NCI-H1048 (cell line): ENCODE measurements around the gene UBA1.

Source experiments
- DNase-seq: peaks from one replicate; lab custom pipeline; 2025; lab: John Stamatoyannopoulos, UW

UBA1 gene

DNA sequence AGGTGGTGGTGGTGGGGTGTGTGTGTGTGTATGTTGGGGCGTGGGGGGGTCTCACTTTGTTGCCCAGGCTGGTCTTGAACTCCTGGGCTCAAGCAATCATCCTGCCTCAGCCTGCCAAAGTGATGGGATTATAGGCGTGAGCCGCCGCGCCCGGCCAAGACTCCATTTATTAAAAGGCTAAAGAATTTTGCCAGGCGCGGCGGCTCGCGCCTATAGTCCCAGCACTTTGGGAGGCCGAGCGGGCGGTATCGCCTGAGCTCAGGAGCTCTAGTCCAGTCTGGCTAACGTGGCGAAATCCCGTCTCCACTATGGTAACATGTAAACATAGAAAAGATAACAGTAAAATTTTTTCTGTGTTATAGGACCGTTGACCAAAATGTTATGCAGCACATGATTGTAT lies 3.7 kb upstream of the UBA1 start:
- no peak for DNase-seq

DNA sequence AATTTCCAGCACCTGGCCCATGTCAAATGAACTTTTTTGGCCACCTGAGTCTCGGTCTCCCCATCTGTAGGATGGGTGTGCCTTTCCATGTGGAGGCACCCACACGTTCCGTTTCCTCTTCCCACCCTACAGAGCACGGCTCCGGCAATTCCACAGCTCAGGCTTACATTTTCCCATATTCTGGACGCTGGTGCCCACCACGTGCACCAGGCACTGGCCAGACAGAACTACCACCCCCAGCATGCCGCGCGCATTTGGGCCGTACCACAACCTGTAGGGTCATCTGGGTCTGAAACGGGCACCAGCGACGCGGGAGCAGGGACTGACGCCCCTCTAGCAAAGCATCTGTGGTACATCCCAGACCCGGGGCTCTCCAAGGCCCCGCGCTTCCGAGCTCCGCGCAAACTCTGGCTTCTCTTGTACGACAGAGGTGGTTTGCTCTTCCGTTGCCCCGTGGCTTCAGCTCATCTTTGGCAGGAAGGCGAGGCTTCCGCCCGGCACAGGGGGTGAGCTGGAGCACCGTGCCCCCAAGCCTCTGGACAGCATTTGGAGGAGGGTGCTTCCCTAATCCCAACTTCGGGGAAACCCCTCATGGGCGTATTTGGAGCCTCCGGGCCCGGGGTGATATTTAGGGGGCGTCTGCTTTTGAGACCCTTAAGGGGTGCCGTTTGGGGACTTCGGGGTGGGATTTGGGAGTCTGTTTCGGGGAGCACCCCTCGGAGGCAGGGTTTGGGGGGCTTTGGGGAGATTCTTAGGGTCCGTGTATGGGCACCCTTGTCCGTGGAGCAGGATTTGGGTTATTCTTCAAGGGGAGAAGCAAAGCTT lies 3.0 kb upstream of the UBA1 start:
- peak; percentile 75 for DNase-seq

DNA sequence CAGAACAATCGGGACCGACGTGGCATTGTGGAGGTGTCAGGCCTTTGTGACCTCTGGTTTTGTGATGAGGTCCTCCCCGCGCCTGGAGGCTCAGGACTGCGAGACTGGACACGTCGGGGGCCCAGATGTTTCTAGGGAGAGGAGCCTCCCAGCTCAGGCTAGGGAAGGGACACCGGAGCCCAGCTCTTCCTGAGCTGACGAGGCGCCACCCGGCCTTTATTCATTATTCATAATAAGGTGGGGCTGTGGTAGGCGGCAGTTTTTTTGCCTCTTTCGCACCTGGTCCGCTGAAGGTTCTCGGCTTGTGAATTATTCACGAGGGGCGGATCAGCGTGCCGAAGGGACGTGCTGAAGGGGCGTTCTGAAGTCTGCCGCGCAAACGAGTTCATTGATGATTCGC lies 2.3 kb upstream of the UBA1 start:
- DNase-seq = no peak

DNA sequence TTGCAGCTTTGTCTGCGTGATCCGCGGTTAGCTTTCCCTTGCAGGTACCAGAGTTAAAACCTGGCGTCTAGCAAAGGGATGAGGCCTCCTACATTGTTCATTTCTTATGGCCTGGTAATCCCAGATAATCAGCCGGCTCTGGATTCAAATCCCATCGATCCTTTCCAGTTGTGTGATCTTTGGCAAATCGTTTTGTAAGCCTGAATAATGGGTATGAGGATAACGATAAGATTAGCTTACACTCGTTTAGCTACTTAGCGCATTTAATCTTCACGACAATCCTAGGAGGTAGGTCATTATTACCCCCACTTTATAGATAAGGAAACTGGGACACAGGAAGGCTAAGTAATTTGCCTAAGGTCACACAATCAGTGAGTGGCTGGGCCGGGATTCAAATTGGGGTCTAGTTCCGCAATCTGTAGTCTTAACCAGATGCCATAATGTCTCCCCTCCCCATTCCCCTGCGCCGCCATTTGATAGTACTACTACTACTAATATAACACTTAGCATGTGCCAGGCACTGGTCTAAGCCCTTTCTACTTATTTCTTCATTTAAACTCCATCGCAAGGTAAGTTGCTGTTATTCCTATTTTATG lies 1.7 kb upstream of the UBA1 start:
- no peak for DNase-seq

DNA sequence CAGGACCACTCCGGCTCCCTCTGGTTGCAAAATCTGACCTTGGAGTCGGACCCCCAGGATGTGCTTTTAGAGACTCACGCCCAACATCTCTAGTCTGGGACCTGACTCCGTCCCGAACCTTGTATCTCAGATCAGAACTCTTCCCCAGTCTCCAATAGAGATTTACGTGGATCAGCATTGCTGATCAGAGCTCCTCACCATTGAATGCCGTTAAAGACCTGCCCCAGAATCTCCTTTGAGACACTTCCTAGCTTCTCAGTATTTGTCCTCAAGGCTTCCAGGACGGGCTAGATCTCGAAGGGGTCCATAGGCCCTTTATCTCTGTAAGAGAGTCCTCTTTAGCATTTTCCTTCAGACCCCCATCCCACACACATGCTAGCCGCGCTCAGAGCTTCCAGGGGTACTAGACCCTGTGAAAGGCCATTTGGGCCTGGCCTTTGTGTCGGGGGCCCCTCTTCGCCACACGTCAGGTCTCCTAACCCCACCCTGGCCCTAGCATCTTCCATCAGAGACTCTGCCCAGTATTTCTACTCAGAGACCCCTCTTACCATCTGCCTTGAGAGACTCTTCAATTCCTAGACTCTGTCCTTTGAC lies 662 bp downstream of the UBA1 start:
- DNase-seq = no peak

DNA sequence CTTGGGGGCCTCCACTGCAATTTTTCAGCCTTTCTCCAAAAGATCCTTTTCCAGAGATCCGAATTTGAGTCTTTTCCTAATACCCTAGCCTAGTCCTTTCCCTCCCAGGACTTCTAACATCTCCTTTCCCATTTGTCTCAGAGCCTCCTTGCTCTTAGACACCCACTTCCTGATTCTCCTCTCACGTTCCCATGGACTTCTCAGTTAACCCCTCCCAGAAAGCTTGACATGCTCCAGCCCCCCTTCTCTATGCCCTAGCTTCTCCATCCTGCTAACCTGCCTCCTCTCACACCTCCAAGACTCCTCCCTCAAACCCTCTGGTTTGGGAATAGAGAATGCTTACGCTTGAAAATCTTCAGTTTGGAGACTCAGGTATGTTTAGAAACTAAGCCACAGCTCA lies 2.5 kb downstream of the UBA1 start:
- no peak for DNase-seq

DNA sequence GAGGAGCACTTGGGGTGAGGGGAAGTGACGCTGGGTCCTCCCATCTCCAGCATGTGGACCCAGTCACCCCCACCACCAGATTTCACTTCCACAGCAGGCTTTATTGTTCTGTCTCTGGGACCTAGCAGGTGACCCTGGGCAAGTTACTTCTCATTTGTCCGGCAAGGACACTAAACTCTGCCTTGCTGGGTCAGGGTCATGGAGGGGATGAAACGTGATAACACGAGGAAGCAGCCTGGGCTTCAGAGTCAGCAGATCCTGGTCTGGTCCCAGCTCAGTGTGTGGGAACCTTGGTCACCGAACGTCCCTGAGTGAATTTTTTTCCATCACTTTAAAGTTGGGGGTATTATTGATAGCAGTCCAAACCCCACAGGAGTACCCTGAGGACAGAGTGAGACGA lies 3.9 kb downstream of the UBA1 start:
- DNase-seq = no peak

DNA sequence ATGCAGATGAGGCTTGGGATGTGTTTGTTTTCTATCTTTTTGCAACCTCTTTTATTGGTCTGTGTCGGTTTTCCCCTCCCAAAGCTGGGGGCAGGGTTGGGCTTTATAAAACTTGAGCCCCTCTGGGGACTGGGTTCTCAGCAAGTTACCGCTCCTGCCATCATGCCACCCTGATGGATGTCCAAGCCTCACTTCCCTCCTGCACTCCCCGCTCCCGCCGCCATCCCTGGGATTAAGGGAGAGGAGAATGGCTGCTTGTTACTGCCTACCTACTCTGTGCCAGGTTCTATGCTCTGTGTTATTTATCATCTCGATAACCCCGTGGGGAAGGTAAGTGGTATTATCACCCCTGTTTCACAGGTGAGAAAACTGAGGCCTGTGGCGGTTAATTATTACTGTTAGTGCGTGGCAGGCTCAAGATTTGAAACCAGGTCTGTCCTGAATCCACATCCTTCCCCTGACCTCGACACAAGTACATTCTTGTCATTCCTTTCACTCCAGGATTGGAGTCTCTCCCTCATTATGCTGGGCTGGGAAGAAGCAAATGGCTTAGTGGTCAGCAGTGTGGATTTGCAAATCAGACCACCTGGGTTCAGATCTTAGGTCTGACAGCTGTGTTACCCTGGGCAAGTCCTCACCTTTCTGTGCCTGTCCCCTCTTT lies 4.5 kb downstream of the UBA1 start:
- no peak for DNase-seq

DNA sequence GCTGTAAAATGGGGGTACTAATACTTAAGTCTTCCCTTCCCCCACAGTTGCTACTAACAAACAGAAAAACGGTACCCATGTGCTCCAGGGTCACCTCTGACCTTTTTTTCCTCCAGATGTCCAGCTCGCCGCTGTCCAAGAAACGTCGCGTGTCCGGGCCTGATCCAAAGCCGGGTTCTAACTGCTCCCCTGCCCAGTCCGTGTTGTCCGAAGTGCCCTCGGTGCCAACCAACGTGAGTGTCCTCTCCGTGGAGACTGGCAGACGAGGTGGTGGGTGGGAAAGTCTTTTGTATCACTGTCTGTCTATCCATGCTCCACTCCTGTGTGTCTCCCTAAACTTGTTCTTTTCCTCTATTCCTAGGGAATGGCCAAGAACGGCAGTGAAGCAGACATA lies 5.1 kb downstream of the UBA1 start:
- DNase-seq = no peak

DNA sequence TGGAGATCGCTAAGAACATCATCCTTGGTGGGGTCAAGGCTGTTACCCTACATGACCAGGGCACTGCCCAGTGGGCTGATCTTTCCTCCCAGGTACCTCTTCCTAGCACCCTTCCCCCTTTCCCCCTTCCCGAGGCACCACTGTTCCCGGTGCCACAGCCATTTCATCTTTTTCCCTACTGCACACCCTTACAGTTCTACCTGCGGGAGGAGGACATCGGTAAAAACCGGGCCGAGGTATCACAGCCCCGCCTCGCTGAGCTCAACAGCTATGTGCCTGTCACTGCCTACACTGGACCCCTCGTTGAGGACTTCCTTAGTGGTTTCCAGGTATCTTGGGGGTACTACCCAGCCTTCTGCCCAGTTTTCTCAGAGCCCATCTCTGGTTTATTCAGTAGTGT lies 5.7 kb downstream of the UBA1 start:
- no peak for DNase-seq

DNA sequence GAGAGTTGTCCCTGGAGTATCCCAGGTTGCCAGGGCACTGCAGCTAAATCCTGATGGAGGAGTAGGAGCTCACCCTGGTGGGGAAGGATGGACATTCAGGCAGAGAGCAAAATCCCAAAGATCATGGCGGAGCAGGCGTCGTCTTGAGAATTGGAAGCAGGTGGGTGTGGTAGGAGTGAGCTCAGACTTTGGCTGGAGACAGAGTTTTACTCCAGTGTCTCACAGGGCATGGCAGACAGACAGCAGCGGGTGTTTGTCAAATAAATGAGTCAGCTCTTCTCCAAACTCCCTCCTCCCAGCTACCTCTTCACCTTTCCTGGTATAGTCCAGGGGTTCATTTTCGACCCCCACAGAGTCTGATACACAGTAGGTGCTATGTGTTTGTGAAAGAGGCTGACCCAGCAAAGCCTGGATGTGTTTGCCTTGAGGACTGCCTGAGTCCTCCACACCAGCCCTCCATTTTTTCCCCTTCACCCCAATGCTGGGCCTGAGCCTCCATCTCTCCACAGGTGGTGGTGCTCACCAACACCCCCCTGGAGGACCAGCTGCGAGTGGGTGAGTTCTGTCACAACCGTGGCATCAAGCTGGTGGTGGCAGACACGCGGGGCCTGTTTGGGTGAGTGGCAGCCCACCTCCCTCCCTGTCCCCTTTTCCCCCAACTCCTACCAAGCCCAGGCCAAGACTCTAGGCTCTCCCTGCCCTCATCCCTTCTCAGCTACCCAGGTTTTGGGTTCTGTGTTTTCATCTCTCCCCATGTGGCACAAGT lies 6.9 kb downstream of the UBA1 start:
- DNase-seq = no peak

DNA sequence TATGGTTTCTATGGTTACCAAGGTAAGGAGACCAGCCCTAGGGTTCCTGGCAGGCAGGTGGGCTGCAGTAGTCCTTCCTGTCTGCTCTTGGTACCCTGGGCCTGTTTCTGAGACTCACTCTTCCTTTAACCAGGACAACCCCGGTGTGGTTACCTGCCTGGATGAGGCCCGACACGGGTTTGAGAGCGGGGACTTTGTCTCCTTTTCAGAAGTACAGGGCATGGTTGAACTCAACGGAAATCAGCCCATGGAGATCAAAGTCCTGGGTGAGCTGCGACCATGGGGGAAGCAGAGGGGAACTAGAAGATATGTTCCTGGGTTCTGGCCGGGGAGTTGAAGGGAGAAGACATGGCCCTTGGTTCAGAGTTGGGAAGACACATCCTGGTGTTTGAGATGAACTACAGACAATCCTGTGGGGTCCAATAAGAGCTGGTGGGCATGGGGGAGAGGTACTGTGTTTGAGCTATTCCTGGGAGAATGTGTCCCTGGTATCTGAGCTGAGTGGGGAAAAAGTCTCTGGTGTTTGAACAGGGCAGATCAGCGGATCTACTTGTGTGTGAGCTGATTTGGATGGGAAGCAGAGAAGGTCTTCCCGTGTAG lies 7.8 kb downstream of the UBA1 start:
- no peak for DNase-seq

DNA sequence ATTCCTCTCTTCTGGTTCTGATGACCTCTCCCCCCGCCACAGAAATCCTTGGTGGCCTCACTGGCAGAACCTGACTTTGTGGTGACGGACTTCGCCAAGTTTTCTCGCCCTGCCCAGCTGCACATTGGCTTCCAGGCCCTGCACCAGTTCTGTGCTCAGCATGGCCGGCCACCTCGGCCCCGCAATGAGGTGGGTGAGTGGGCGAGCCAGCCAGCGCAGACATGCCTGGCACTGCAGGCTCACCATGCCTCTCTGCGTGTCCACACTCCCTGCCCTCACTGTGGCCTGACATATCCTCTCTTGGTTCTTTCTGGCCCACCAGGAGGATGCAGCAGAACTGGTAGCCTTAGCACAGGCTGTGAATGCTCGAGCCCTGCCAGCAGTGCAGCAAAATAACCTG lies 8.7 kb downstream of the UBA1 start:
- DNase-seq = no peak

DNA sequence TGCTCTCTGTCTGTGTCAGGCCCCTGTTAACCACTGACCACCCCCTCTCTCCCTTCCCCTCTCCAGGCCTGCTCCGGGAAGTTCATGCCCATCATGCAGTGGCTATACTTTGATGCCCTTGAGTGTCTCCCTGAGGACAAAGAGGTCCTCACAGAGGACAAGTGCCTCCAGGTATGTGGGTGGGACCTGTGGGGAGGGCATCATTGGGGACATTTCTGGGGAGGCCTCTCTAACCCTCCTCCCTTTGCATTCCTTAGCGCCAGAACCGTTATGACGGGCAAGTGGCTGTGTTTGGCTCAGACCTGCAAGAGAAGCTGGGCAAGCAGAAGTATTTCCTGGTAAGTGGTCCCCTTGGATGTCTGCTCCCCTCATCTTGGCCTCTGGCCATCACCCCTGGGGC lies 9.2 kb downstream of the UBA1 start:
- DNase-seq = no peak

DNA sequence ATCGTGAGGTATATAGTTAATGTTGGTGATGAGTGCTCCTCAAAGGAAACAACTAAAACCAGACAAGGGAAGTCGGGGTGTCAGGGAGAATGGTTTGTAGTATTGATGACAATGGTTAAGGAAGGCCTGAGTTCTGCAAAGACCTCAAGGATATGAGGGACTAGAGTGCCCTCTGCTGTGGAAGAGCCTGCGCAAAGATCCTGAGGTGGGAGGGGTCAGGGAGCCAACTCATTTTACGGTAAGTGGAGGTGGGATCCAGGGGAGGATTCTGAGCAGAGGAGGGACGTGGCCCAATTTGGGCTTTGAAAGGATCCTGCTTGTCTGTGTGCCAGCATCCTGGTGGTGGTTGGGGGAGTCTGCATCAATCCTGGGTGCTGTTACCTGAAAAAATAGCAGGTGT lies 11.3 kb downstream of the UBA1 start:
- DNase-seq = no peak

DNA sequence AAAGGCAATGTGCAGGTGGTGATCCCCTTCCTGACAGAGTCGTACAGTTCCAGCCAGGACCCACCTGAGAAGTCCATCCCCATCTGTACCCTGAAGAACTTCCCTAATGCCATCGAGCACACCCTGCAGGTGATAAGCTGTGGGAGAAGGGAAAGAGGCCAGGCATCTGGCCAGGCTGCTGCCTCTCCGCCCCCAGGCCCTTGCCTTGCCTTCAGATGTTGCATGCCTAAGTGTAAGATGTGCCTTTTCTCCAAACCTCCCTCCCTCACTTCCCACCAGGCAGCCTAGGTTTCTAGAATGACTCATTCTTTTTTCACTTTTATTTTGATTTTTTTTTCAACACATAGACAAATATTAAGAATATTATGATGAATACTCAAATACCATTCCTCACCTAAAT lies 12.7 kb downstream of the UBA1 start:
- no peak for DNase-seq

DNA sequence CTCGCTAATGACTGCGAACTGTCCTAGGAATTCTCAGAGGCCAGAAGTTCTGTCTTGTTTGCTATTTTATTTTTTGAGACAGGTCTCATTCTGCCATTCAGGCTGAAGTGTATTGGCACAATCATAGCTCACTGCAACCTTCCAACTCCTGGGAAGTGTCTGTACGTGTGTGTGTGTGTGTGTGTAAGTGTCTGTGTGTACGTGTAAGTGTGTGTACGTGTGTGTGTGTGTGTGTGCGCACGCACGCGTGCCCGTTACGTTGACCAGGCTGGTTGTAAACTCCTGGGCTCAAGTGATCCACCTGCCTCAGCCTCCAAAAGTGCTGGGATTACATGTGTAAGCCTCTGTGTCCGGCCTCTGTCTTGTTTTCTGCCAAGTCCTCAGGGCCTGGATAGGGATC lies 14.5 kb downstream of the UBA1 start:
- no peak for DNase-seq

DNA sequence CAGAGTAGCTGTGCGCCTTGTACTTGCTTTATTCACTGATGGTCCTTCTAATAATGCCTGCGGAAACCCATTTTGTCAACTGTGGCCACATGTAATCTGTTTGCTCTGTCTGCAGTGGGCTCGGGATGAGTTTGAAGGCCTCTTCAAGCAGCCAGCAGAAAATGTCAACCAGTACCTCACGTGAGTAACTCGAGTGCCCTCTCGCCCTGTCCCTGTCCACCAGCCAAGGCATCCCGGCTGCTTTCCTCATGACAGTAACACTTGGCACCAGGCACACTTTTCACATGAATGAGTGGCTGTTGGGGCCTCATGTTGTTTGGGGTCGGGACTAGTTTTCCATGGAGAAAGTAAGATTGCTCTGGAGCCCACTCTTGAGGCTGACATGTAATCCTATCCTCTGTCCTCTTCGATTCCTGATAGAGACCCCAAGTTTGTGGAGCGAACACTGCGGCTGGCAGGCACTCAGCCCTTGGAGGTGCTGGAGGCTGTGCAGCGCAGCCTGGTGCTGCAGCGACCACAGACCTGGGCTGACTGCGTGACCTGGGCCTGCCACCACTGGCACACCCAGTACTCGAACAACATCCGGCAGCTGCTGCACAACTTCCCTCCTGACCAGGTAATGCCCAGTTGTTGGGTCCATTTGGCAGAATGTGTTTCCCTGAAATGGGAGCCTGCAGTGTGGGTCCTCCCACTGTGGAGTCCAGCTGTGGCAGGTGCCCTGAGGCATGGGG lies 16.0 kb downstream of the UBA1 start:
- DNase-seq = no peak

DNA sequence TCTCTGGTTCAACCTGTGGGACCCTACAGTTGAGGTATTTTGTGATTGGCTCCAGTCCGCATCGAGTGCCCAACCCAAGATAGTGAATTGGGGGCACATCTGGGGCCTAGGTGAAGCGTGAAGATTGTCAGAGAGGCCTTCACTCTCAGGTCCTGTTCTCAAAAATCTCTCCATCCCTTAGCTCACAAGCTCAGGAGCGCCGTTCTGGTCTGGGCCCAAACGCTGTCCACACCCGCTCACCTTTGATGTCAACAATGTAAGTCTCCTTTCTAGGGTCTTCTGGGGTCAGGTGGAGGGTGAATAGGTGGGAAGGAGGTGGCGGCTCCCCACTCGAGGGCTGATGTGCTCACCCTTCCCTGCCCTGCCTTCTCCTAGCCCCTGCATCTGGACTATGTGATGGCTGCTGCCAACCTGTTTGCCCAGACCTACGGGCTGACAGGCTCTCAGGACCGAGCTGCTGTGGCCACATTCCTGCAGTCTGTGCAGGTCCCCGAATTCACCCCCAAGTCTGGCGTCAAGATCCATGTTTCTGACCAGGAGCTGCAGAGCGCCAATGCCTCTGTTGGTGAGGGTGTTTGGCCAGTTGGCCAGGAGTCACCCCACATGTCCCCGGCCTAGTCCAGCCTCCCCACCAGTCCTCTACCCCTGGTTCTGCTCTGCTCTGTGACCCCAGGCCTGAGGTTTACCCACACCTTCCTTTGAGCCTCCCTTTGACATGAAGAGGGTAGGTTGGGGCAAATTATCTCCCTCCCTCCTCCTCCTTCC lies 17.2 kb downstream of the UBA1 start:
- no peak for DNase-seq
